ENCODE data around the gene MYBBP1A. TPM values are rescaled to one million over a fixed set of nuclear protein-coding genes. Genes with fewer than 3 reads are reported as not detected.

Gene MYBBP1A
- total RNA-seq, 2 donors from 2014 or later, result 21.4 to 58.7 TPM

DNA sequence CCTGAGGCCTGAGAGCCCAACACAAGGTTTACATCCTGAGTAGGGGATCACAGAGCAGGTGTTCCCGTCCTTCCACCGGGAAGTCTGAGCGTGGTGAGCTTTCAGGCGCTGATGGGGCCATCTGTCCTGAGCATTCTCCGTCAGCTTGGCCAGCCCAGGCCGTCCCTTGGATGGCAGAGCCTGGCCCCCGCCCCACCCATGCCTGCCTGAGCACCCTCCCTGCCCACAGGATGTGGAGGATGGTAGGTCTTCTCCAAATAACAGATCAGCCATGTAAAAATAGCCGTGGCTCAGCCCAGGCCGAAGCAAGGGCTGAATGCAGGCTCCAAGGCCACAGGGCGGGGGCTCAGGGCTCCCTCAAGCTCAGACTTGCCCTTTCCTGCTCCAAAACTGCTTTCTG lies 36.3 kb downstream of the MYBBP1A start:
- Histone ChIP-seq H3K9me3 (no peaks in the 10 kb centered on the region), H3K36me3 (no peaks in the 10 kb centered on the region), H3K4me3 (no peak overlapping the region), H3K9ac (ENCODE audit: low read depth in 2 of 2, low read length in 2 of 2) (no peak overlapping the region), H3K27ac (no peak overlapping the region), H3K27me3 (no peaks in the 10 kb centered on the region), H3K4me1 (no peaks in the 10 kb centered on the region)
- no peak for TF ChIP-seq CTCF (IDR thresholded peaks at IDR 0.05)
- intact Hi-C loops (cut with DNase I), result no loop called here
- no peak for DNase-seq

DNA sequence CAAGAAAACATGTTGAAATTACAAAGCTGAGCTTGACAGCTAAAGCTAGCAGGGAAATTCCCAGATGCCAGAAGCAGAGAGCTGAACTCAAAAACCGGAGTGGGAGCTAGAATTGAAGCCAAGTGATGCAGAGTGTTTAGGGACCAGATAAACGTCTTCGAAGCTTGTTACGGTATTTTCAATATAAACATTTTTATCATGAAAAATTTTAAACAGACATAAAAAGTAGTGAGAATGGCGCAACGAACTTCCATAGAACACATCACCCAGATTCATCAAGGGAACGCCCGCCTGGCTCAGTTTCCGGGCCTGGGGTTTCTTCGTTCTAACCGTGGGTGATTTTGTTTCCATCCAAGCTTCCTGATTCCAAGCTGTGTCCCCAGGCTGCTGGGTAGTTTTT lies 38.4 kb downstream of the MYBBP1A start:
- H3K27me3 ChIP-seq, result no peaks in the 10 kb centered on the region
- TF ChIP-seq CTCF (IDR thresholded peaks at IDR 0.05), result no peak
- H3K9ac ChIP-seq (ENCODE audit: low read depth in 2 of 2, low read length in 2 of 2), result no peak overlapping the region
- H3K27ac ChIP-seq, result no peak overlapping the region
- no peaks in the 10 kb centered on the region for H3K36me3 ChIP-seq
- no peaks in the 10 kb centered on the region for H3K4me1 ChIP-seq
- no peak for DNase-seq
- intact Hi-C loops (cut with DNase I), result no loop called here
- no peaks in the 10 kb centered on the region for H3K9me3 ChIP-seq
- no peak overlapping the region for H3K4me3 ChIP-seq

- no peaks in the 10 kb centered on the region for H3K4me1 ChIP-seq
- H3K9ac ChIP-seq (ENCODE audit: low read depth in 2 of 2, low read length in 2 of 2), result no peak overlapping the region
- DNase-seq, result no peak
- H3K36me3 ChIP-seq, result no peaks in the 10 kb centered on the region
- H3K4me3 ChIP-seq, result no peak overlapping the region
- H3K27me3 ChIP-seq, result no peaks in the 10 kb centered on the region
- no peak overlapping the region for H3K27ac ChIP-seq
- intact Hi-C loops (cut with DNase I), result no loop called here
- no peak for TF ChIP-seq CTCF (IDR thresholded peaks at IDR 0.05)
- no peaks in the 10 kb centered on the region for H3K9me3 ChIP-seq
Observed at GRCh38 chr17:4515501-4515900, 39.7 kb downstream of the MYBBP1A start.

GRCh38 chr17:4514779-4515178 lies 40.4 kb downstream of the MYBBP1A start:
- TF ChIP-seq CTCF (IDR thresholded peaks at IDR 0.05), result no peak
- H3K36me3 ChIP-seq, result no peaks in the 10 kb centered on the region
- no peak overlapping the region for H3K9ac ChIP-seq (ENCODE audit: low read depth in 2 of 2, low read length in 2 of 2)
- no peaks in the 10 kb centered on the region for H3K27me3 ChIP-seq
- no peak overlapping the region for H3K4me3 ChIP-seq
- H3K4me1 ChIP-seq, result no peaks in the 10 kb centered on the region
- no peak for DNase-seq
- no peaks in the 10 kb centered on the region for H3K9me3 ChIP-seq
- H3K27ac ChIP-seq, result no peak overlapping the region
- intact Hi-C loops (cut with DNase I), result no loop called here

GRCh38 chr17:4514206-4514605 lies 41.0 kb downstream of the MYBBP1A start:
- Histone ChIP-seq H3K27me3 (no peaks in the 10 kb centered on the region), H3K9ac (ENCODE audit: low read depth in 2 of 2, low read length in 2 of 2) (no peak overlapping the region), H3K36me3 (no peaks in the 10 kb centered on the region), H3K27ac (no peak overlapping the region), H3K4me1 (no peaks in the 10 kb centered on the region), H3K9me3 (no peaks in the 10 kb centered on the region), H3K4me3 (no peak overlapping the region)
- DNase-seq, result no peak
- intact Hi-C loops (cut with DNase I), result no loop called here
- no peak for TF ChIP-seq CTCF (IDR thresholded peaks at IDR 0.05)

Data from colonic mucosa (tissue), 4 donors.